GM04503 (cell line): ENCODE measurements around the gene GFER.

Source experiments
- DNase-seq: peaks from one replicate; pipeline ENCODE4 v3.0.0-alpha.2; 2012; ENCODE audit warnings: low read depth

The GFER gene

GRCh38 chr16:1974157-1975070 is 9.6 kb upstream of the GFER start:
- DNase-seq: no peak

- no peak for DNase-seq
Observed at GRCh38 chr16:1975432-1976215, 8.4 kb upstream of the GFER start.

GRCh38 chr16:1976216-1976520 is 7.8 kb upstream of the GFER start:
- no peak for DNase-seq

- DNase-seq: no peak
Observed at GRCh38 chr16:1976951-1977874, 6.8 kb upstream of the GFER start.

- DNase-seq: no peak
Observed at GRCh38 chr16:1977875-1978268, 6.1 kb upstream of the GFER start.

GRCh38 chr16:1978476-1979120 is 5.4 kb upstream of the GFER start:
- no peak for DNase-seq

DNA sequence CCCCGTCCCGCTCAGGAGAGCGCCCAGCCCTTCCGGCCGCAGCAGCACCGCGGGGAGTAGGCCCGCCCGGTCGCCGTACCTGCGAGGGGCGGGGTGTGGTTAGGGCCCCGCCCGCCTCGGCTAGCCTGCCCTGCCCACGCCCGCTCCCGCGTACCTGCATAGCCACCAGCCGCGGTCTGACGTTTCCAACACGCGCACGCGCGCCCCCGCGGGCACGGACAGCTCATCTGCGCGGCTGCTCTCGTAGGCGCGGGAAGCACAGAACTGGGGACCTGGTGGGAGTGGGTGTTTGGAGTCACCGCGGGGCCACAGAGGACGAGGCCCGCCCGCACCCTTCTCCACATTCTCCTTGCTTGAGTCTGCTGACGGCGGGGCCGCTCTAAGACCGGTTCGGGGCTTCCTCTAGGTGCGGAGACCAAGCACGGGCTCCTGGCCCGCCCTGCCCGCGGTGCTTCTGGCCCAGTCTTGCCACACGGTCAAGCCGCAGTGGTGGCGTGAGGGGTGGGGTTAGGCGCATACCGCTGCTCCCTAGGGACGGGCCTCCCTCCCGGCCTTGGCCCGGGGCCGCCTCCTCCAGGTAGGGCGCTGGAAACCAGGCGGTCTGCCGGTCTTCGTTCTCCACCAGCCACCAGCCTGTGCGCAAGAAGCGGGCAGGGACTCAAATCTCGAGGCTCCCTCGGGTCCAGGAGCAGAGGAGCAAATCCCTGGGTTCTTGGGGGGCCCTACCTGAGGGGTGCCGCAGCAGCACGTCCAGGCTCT is 4.5 kb upstream of the GFER start:
- DNase-seq: no peak

DNA sequence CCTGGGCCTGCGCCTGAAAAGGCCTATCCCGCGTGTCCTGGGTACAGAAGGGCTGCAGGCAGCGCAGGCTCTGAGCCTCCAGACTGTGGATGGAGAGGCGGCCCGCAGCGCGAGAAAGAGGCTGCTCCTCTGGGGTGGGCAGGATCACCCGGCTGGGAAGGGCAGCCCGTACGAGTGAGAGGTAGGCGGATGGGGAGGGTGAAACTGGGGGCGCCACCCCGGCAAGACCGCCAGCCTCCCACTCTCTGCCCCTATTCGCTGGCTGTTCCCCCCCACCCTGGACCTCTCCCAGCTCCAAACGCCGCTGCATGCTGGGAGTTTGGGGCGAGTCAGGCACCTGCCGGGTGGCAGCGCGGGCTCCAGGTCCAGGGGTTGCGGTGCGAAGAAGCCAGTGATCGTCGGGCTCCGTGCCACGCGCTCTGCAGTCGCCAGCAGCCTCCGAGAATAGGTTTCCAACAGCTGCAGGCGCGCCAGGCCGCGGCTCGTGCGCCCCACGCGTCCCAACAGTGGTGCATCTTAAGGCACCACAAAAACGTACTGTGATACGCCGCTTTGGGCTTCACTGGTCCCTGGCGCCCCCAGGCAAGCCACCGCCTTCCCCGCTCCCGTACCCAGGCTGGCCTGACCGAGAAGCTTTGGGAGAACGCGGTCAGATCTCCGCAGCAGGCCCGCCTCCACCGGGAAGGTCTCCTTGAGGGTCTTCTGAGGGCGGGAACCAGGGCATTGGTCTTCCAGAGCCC is 3.8 kb upstream of the GFER start:
- DNase-seq: no peak

GRCh38 chr16:1980770-1981087 is 3.3 kb upstream of the GFER start:
- no peak for DNase-seq

- no peak for DNase-seq
Observed at GRCh38 chr16:1981398-1981836, 2.6 kb upstream of the GFER start, which contains the start of gene NOXO1. TSS of gene NOXO1 (minus strand) at chr16:1981469. CDS start at chr16:1981179, 290 bp downstream.

DNA sequence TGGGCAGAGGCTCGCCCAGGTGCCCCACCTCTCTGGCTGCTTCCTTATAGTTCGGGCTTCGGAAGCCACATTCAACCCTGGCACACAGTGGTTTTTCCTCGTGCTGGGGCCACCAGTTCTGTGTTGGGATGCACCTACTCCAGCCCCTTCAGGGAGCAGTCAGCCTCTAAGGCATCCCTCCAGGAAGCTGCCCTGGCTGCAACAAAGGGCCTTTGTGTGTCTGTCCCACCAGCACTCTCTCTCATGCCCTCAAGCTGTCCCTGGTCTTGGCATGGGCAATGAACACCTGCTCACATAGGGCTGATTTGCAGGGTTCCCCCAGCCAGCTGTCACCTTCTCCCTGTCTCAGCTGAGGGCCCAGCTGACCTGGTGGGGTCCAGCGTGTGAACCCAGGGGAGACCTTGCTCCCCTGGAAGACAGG is 2.0 kb upstream of the GFER start:
- no peak for DNase-seq

DNA sequence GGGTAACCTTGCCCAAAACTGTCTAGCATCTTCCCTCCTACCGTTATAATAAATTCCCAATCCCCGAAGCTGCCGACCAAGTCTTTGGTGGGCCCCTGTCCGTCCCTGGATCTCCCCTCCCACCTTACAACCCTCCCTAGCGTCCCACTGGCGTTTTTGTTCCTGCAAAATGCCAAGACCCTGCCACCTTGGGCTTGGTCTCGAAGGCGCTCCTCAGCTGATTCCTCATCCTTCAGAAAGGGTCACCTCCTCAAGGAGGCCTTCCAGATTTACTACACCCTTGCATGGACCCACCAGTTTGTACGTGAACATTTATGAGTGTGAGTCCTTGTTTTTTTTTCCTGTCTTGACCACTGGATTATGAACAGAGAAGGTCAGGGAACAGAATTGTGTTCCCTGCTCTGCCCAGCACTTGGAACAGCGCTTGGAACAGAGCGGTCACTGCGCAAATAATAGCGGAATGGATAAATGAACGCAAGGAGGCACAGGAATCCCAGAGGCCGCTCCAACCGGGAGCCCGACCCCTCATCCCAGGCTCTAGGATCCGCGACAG is 926 bp upstream of the GFER start:
- no peak for DNase-seq

- no peak for DNase-seq
Observed at GRCh38 chr16:1984347-1985225, 593 bp downstream of the GFER start.

DNA sequence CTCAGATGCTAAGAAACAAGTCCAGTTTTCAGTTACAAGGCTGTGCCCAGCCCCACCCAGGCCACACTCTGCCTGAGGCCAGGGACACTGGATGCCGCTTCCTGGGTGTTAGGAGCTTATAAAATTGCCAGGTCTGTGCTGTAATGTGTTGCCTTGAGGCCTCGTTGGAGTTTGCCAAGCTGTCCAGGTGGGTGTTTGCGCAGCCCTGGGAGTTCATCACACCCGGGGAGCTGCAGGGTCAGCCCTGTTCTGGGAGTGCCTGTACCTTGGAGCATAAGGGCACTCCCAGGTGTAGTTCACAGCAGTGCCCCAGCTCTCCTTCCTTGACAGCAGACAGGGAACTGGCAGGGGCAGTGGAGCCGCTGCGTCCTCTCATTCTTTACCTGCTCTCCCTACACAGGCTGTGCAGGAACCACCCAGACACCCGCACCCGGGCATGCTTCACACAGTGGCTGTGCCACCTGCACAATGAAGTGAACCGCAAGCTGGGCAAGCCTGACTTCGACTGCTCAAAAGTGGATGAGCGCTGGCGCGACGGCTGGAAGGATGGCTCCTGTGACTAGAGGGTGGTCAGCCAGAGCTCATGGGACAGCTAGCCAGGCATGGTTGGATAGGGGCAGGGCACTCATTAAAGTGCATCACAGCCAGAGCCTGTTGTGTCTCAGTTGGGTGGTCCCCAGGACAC is 1.6 kb downstream of the GFER start:
- no peak for DNase-seq

GRCh38 chr16:1987198-1987597 is 3.2 kb downstream of the GFER start:
- no peak for DNase-seq

- DNase-seq: no peak
Observed at GRCh38 chr16:1989209-1990100, 5.5 kb downstream of the GFER start, which contains the start of gene SYNGR3. TSS of gene SYNGR3 (plus strand) at chr16:1989970. CDS start at chr16:1990103, 133 bp downstream.

DNA sequence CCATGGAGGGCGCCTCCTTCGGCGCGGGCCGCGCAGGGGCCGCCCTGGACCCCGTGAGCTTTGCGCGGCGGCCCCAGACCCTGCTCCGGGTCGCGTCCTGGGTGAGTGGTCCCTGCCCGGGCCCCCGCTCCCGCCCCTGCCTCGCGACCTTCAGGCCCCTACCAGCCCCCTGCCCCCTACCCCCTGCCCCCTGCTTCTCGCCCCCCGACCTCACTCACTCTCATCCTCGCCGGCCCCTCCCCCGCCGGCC is 6.0 kb downstream of the GFER start:
- no peak for DNase-seq
